Retinal pigment epithelial cell (primary cell): ENCODE results near the gene PCSK4.
A peak's percentile ranks its signal among the peaks of the same experiment; 100 is the strongest.
"Not testable (repeated sequence)": the region's sequence is repeated elsewhere in the genome, so short reads cannot be mapped to it uniquely, and the experiment has no call there.

Source experiments
- DNase-seq: peaks from one replicate; pipeline ENCODE4 v3.0.0-alpha.2; 2010; ENCODE audit warnings: low read depth
- H3K4me3 ChIP-seq: 2 replicates; pipeline ENCODE4 v1.5.1; 2011; ENCODE audit warnings: mild to moderate bottlenecking, low read length, control low read depth, moderate library complexity
- TF ChIP-seq, protein P1 (sequence below): conservative IDR thresholded peaks from 2 replicates; pipeline ENCODE4 v1.5.1; 2011; ENCODE audit warnings: low read depth, low read length, control low read depth, inconsistent platforms

PCSK4 gene

GRCh38 chr19:1481893-1482360 lies 8.2 kb downstream of the PCSK4 start:
- H3K4me3 ChIP-seq: no peak overlapping the region
- DNase-seq: no peak
- TF ChIP-seq, protein P1, sequence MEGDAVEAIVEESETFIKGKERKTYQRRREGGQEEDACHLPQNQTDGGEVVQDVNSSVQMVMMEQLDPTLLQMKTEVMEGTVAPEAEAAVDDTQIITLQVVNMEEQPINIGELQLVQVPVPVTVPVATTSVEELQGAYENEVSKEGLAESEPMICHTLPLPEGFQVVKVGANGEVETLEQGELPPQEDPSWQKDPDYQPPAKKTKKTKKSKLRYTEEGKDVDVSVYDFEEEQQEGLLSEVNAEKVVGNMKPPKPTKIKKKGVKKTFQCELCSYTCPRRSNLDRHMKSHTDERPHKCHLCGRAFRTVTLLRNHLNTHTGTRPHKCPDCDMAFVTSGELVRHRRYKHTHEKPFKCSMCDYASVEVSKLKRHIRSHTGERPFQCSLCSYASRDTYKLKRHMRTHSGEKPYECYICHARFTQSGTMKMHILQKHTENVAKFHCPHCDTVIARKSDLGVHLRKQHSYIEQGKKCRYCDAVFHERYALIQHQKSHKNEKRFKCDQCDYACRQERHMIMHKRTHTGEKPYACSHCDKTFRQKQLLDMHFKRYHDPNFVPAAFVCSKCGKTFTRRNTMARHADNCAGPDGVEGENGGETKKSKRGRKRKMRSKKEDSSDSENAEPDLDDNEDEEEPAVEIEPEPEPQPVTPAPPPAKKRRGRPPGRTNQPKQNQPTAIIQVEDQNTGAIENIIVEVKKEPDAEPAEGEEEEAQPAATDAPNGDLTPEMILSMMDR: no peak

DNA sequence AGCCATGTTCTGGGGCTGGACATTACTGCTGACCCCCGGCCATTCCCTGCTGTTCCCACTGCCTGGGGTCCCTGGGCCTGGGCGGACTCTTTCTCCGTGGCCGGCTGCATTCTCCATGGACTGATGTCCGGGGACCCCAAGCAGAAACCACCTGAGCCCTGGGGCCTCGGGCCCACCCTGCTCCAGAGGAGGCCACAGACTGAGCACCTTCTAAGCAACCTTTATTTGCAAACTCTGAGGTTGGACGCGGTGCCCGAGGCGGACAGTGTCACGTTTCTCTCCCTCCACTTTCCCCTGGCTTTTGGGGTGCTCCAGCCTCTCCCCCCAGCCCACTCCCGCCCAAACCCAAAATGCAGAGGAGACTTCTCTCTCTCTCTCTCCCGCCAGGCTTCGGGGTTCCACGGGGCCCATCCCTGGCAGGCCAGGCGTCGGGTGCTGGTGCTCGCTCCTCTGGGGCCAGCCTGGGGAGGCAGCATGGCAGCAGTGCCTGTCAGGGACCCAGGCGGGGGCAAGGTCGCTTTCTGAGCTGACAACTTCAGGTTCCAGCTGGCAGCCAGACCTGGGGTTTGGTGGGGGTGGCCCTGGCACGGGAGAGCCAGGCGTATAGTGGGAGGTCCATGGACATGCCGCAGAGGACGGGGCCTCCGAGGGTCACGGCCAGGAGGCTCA lies 8.8 kb downstream of the PCSK4 start:
- TF ChIP-seq, protein P1: no peak
- no peak overlapping the region for H3K4me3 ChIP-seq
- DNase-seq: no peak

DNA sequence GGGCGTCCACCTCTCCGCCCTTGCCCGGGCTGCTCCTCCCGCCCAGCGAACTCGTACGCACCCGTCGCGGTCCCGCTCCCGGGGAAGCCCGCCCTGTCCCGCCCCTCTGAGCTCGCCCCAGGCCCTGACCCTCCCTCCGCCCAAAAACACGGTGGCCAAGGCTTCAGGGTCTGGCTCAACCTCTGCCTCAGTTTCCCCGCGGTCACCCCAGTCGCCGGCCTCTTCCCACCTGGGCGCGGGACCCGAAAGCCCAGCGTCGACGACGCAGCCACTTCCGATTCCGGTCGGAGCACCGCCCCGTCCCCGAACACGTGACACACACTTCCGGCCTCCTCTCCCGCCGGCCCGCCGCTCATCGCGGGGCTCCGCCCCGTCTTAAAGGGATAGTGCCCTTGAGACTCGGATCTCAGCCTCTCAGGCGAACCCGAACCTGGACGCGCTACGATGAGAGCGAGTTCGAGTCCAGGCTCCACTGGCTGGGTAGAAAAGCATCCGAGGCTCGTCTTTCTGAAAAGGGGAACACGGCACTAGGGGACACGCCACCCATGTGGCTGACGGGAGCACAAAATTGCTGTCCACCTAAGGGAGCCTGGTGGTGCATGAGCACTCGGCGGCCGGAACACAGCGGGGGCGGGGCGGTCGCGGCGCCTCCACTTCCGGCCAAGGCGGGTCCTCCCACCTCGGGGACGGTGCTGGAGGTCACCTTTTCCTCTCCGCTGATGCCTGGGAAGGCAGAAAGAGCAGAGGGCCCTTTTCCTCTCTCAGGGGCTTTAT lies 11.0 kb downstream of the PCSK4 start, which contains the start of gene C19orf25:
Gene C19orf25, minus strand, starts transcription at position 282 of the 774 bp plus-strand sequence. CDS start 312 bp downstream, outside the sequence.
- TF ChIP-seq, protein P1: no peak
- H3K4me3 ChIP-seq: peak within 1 kb of the TSS; percentile 76
- peak; percentile 69 for DNase-seq

GRCh38 chr19:1477056-1477455 lies 13.1 kb downstream of the PCSK4 start:
- DNase-seq, H3K4me3 ChIP-seq: not testable (repeated sequence)

- no peak overlapping the region for H3K4me3 ChIP-seq
- TF ChIP-seq, protein P1: no peak
- no peak for DNase-seq
Measured at GRCh38 chr19:1475751-1476437, 14.3 kb downstream of the PCSK4 start.

- no peak overlapping the region for H3K4me3 ChIP-seq
- TF ChIP-seq, protein P1: no peak
- no peak for DNase-seq
Measured at GRCh38 chr19:1474765-1475351, 15.3 kb downstream of the PCSK4 start.

- H3K4me3 ChIP-seq: no peak overlapping the region
- TF ChIP-seq, protein P1: no peak
- DNase-seq: no peak
Measured at GRCh38 chr19:1474011-1474764, 16.0 kb downstream of the PCSK4 start.
